Left hindlimb (tissue), 1 donor: ENCODE measurements around the gene CDC26.
"Not testable (repeated sequence)": the region's sequence is repeated elsewhere in the genome, so short reads cannot be mapped to it uniquely, and the experiment has no call there.

Experiments
- DNase-seq: peaks from one replicate; pipeline ENCODE4 v3.0.0-alpha.2; 2018

Gene CDC26

DNA sequence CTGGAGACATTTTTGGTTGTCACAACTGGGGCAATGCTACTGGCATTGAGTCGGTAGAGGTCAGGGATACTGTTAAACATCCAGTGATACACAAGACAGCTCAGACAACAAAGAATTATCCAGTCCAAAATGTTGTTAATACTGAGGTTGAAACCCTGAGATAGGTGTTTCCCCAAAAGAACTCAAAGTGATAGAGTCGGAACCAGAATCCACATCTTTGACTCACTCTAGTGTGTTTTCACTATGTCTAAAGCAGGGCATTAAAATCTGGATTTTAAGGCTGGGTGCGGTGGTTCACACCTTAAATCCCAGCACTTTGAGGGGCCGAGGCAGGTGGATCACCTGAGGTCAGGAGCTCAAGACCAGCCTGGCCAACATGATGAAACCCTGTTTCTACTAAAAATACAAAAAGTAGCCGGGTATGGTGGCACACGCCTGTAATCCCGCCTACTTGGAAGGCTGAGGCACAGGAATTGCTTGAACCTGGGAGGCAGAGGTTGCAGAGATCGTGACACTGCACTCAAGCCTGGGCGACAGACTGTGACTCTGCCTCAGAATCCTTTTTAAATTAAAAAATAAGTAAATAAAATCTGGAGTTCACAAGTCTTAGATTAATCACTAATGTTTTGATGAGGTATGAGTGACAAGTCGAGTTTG, 37.0 kb downstream of the CDC26 start:
- no peak for DNase-seq

DNA sequence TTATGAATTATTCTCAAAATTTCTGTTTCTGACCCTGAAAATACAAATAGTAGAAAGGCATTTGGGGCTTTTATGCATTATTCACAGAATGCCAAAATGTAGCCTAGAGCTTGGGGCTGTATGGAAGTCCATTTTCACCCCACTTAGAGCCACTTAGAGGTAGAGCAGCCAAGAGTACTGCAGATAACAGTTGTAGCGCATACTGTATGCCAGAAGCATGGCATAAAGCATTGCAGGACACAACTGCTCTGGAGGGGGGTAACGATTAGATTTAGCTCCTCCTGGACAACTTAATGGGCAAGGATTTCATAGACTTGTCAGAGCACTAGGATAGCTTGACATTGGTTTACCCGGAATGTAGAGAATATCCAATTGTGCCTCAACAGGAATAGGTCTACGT, 38.3 kb downstream of the CDC26 start:
- no peak for DNase-seq

DNA sequence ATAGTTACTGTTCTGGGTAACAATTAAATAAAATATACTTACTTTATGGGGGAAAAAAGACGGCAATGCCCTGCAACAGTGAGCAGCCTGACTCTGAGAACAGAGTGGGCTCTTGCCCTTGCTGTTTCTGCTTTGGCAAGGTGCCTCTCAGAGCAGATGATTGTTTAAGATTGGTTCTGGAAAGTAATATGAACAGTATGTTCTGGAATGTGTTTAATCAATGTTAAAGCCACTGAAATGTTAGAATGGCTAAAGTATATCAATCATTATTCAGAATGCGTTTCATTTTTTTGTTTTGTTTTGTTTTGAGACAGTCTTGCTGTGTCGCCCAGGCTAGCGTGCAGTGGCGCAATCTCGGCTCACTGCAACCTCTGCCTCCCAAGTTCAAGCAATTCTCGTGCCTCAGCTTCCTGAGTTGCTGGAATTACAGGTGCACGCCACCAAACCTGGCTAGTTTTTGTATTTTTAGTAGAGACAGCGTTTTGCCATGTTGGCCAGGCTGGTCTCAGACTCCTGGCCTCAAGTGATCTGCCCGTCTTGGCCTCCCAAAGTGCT, 39.6 kb downstream of the CDC26 start:
- DNase-seq, result not testable (repeated sequence)

DNA sequence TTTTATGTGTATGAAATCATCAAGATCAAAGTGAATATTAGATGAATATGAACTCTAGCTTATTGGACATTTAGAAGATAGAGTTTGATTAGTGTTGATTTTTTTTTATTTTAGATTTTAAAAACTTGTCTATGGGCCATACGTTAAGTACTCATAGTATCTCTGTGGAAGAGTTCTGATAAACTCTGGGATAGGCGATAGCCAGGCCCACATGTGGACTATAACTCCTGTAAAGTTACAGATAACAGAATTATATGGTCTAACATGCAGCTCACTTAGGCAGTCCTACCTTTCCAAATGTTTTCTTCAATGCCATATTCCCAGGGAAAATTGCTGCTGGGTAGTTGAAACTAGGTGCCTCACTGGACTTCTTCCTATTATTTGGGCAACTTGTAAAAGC, 43.7 kb downstream of the CDC26 start:
- DNase-seq, result no peak

DNA sequence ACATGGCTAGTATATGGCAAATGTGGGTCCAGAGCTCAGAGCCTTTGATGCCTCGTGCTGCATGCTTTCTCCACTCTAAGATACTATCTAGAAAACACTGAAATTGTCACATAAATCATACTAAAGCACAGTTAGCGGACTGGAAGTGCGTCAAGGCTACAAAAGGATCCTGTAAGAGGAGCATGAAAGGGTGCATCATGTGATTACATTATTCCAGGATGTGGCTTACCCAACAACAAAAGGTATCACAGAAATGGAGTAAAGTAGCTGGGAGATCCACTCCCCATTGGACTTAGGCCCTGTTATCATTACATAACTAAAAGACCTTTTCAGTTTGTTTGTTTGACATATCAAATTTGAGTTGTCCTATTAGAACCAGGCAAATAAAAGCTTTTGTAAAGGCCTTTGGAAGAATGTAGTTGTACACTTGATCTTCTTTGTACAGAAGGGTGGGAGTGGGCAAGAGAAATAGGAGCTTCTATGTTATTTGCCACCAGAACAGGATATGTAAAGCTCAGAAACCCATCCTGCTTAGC, 47.2 kb downstream of the CDC26 start:
- no peak for DNase-seq

DNA sequence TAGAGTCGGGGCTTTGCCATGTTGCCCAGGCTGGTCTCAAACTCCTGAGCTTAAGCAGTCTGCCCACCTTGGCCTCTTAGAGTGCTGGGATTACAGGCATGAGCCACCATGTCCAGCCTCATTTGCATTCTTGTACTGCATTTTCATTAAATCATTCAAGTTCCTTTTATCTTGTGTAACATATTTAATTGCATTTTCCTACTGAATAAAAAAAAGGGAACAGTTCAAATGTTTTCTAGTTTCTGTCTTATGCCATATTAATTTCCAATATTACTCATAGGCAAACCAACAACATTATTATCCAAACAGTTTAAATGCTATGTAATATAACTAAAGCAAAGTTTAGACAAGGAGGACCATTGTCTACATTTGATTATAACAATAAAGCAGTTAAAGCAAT, 47.9 kb downstream of the CDC26 start:
- DNase-seq, result no peak

DNA sequence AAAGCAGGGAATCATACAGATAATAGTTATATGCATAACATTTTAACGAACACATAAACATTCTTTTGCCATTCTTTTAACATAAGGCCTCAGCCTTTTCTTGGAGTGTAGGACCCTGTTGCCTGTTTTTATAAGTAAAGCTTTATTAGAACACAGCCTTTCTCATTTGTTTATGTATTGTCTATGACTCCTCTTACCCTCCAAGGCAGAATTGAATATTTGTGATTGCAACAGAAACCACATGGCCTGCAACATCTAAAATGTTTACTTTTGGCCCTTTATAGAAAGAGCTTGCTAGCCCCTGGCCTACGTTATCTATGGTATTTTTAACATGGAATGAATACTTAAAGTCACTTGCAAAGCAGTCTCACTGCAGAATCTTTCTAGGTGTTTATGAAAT, 51.4 kb downstream of the CDC26 start:
- no peak for DNase-seq

DNA sequence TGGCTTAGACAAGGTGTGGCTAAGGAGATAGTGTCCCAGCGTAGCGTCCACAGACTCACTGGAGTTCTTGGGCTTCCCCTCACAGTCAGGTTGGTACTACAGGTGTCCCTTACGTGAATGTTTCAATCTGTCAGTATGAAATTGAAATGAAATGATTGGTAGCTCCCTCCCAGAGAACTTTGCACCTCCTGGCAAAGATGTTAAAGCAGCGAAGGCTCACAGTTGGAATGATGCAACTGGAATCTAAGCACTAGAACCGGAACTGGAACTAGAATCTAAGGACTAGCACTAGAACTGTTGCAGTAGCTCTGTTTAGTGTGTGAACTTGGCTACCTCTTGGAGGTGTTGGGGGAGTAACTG, 52.9 kb downstream of the CDC26 start:
- no peak for DNase-seq

DNA sequence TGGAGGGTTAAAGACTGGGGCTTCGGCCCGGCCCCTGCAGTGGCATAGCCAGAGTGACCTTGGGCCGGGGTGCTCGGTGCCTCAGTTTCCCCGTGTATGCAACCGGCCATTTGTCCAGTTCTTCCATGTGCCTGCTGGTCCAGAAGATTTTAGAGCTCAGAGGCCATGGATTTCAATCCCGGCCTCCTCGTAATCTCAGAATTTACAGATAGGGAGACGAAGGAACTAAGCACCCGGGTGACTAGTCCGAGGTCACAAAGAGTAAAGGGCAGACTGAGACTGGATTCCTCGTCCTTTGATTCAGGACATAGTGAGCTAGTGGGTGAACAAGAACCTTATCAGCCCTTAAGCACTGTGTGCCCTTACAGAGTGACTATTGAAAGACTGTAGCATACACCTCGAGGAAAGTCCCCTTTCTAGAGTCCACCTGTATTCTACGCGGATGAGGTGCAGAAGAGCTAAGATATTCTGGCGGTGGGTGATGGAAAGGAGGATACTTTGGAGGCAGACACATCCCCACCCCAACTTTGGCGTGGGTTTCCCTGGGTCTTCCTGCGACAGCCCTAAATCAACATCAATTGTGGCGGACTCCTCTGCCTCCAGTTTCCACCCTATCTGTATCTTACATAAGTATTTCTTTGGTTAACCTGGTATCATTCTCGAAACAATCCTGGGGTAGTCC, 53.4 kb downstream of the CDC26 start:
- no peak for DNase-seq

DNA sequence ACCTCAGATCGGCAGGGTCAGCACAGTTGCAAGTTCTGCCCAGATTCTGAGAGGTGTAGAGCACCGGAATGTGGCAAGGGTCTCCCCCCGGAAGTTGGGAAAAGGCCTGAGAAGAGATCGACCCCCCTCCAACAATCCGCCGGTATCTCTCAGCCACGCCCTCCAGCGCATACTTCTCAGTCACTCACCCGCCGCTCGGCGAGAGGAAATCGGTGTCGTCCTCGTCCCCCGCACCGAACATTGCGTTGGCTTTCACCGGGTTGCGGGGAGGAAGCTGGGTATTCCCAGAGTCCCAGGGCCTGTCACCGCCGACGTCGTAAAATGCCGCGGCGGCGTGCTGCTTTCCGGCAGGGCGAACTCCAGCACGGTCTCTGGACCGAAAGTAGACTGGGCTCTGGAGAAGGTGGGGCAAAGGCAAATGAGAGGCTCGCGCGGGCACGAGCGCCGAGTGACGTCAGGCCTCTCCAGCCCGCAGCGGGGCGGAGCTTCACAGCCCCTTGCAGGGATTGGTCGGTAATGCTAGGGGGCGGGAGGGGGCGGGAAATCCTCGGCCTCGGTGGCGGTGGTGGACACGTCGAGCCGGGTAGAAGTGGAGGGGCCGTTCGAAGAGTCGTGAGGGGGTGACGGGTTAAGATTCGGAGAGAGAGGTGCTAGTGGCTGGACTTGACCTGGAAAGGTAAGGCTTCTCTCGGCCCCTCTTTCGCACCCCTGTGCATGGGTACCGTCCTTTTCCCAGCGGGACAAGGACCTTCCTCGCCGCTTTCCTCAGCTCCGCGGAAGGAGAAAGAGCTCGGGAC, 54.2 kb downstream of the CDC26 start, which contains the start of the genes FKBP15 and SLC31A1:
Gene FKBP15 (minus strand): TSS at position 275 of the 797 bp plus-strand sequence. CDS start 34 bp downstream, at position 241.
Gene SLC31A1 (plus strand): TSS at position 542 of the 797 bp plus-strand sequence. CDS start 34,605 bp downstream, outside the sequence.
- peak; percentile 99 for DNase-seq

DNA sequence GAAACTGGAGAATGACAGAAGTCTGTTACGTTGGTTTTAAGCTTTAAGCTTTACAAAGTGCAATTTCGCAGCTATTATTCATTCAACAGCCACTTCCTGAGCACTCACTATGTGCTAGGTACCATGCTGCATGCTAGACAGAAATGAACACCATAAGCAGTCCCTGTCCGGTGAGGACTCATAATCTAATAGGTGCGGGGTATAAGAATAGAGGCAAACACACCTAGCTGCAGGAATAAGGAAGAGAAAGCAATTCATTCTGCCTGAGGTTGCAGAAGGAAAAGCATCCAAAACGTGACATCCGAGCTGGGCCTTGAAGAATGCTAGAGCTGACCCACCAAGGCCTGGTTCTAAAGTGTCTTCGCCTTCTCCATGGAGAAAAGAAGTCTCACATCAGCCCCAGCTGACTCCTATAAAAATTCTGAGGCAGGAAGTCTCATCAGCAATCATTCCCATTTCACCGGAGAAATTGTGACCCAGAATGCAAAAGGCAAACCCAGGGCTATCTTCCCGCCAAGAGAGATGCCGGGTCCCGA, 54.8 kb downstream of the CDC26 start:
- no peak for DNase-seq

DNA sequence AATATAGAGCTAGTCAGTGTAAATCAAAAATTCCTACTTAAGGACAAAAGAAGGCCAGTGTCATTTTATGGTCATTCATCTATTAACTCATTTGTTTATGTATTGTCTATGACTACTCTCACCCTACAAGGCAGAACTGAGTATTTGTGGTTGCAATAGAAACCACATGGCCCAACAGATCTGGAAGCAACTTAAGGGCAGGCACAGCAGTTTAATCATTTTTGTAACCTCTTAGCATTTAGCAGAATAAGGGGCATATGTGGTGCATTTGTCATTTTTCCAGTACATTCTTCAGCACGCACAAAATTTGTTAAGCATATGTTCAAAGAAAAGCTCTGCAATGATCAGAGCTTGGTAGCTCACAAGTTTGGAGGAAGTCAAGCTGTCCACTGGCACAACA, 55.4 kb downstream of the CDC26 start:
- DNase-seq, result no peak

DNA sequence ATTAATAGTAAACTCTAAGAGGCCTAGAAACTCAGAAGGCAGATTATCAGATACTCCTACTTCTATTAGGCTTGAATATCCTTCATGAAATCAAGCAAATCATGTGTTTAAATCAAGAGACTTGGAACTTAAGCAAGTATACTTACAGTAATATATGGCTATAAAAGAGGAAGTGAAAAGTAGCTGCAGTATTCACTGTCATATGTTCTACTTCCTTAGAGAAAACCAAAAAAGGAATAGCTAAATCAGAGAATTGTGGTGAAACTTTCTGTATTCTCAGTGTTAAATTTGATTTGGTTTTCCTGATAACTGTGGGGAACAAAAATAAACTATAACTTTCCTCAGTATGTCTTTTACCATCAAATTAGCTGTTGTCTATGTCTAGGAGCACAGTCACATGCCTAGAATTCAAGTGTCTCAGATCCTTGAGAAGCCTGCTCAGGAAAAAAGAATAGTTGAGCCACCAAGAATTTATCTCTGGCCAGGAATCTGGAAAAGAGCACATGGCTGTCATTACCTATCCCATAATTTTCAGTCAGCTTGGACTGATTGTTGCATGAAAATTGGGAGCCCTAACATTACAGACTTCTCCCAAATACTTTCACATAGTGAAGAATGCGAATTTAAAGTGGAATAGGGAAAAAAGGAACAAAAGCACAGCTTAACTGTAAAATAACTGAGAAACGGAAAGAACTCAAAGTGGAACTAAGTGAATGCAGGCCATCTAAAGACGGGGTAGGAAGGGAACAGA, 56.0 kb downstream of the CDC26 start:
- no peak for DNase-seq
